GM18870 (cell line): ENCODE data around the gene TBC1D16.
"Not testable (repeated sequence)": the region's sequence is repeated elsewhere in the genome, so short reads cannot be mapped to it uniquely, and the experiment has no call there.

Source experiments
- ATAC-seq: cut with Tn5 transposase; IDR thresholded peaks from one replicate; pipeline ENCODE4 v1.9.1; 2021; ENCODE audit warnings: moderate library complexity; ENCODE audit not compliant: unreplicated experiment

TBC1D16 gene

GRCh38 chr17:79902146-79902791, 133.4 kb downstream of the TBC1D16 start:
- no peak for ATAC-seq

GRCh38 chr17:79901131-79901530, 134.5 kb downstream of the TBC1D16 start:
- no peak for ATAC-seq

GRCh38 chr17:79899584-79899983, 136.1 kb downstream of the TBC1D16 start:
- no peak for ATAC-seq

- no peak for ATAC-seq
Observed at GRCh38 chr17:79897243-79898063, 138.2 kb downstream of the TBC1D16 start.

GRCh38 chr17:79893457-79893856, 142.2 kb downstream of the TBC1D16 start:
- not testable (repeated sequence) for ATAC-seq

- no peak for ATAC-seq
Observed at GRCh38 chr17:79892457-79893241, 143.0 kb downstream of the TBC1D16 start.

- no peak for ATAC-seq
Observed at GRCh38 chr17:79891113-79891730, 144.4 kb downstream of the TBC1D16 start.

- no peak for ATAC-seq
Observed at GRCh38 chr17:79890706-79891105, 145.0 kb downstream of the TBC1D16 start.

GRCh38 chr17:79888811-79889634, 146.6 kb downstream of the TBC1D16 start:
- ATAC-seq, result no peak

GRCh38 chr17:79888009-79888540, 147.6 kb downstream of the TBC1D16 start:
- ATAC-seq, result no peak

GRCh38 chr17:79887451-79887991, 148.2 kb downstream of the TBC1D16 start:
- ATAC-seq, result no peak

GRCh38 chr17:79883202-79883601, 152.5 kb downstream of the TBC1D16 start:
- no peak for ATAC-seq
